ENCODE data around the gene TMEM43. TPM values are rescaled to one million over a fixed set of nuclear protein-coding genes. Genes with fewer than 3 reads are reported as not detected.

Gene TMEM43
- total and polyA plus RNA-seq, 2 of the 8 experiments (the other 6 are each of a cell fraction or from before 2014, with no cell fraction given): 27.0 to 33.7 TPM

DNA sequence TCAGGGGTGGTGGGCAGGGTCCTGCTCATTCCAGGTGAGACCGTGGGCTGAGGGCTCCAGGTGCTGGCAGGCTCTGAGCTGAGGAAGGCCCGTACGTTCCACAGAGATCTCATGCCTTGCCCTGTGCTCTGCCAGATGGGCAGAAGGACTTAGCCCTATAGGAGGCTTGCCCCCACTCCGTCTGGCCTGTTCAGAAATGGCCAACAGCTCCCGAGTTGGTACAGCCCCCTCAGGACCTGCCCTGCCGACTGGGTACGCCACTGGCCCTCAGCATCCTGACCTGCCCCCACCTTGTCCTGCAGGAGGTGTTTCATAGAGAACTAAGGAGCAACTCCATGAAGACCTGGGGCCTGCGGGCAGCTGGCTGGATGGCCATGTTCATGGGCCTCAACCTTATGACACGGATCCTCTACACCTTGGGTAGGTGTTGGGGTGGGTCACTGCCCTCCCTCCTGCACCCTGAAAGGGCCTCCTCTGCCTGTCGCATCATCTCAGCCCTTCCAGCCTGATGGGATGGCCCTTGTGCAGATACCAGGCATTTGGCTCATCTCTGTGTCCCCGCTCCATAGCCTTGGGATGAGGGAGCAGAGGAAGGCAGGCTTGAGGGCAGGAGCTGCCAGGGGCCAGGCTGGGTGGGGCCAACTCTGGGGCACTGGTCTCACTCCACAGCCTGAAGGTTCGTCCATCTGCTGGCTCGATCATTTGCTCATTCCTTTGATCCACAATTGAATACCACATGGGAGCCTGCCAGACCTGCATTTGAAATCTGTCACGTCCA lies 14.2 kb downstream of the TMEM43 start:
- no peaks in the 10 kb centered on the region for H3K27me3 ChIP-seq (replicated peaks in 1 of 4; ENCODE audit: control insufficient read depth in 3 of 4, extremely low read depth in 1 of 4, insufficient read depth in 3 of 4, low read length in 3 of 4)
- H3K4ac ChIP-seq (replicated peaks; ENCODE audit: insufficient read length, low read depth, low read length): no peak overlapping the region
- WGBS, 2 experiments (ENCODE audit: extremely low coverage in 1 of 2, insufficient coverage in 1 of 2, insufficient read length in 1 of 2, insufficient replicate concordance in 2 of 2, low coverage in 1 of 2, low lambda C conversion rate in 2 of 2, missing lambda C conversion rate in 1 of 2): 90% methylated on average over 14 of the region's 14 CpGs; no CpG with 5 or more reads in 1 of the 2 experiments
- TF ChIP-seq, protein P1, sequence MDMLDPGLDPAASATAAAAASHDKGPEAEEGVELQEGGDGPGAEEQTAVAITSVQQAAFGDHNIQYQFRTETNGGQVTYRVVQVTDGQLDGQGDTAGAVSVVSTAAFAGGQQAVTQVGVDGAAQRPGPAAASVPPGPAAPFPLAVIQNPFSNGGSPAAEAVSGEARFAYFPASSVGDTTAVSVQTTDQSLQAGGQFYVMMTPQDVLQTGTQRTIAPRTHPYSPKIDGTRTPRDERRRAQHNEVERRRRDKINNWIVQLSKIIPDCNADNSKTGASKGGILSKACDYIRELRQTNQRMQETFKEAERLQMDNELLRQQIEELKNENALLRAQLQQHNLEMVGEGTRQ (IDR thresholded peaks at IDR 0.05; ENCODE audit: low read length): no peak
- TF ChIP-seq SIX5 (IDR thresholded peaks at IDR 0.05; ENCODE audit: low read depth, low read length): no peak
- TF ChIP-seq CBX8 (IDR thresholded peaks at IDR 0.05; ENCODE audit: borderline replicate concordance, low read depth, low read length): no peak
- TF ChIP-seq TCF12 (IDR thresholded peaks at IDR 0.05; ENCODE audit: low read depth, low read length): no peak
- TF ChIP-seq SIRT6 (IDR thresholded peaks at IDR 0.05; ENCODE audit: low read length): no peak
- no peak for TF ChIP-seq BCL11A (IDR thresholded peaks at IDR 0.05; ENCODE audit: low read depth in 2 of 2, low read length in 2 of 2)
- TF ChIP-seq SIN3A (conservative IDR thresholded peaks at IDR 0.05 in 1 of 2, IDR thresholded peaks at IDR 0.05 in 1 of 2; ENCODE audit: low read depth in 1 of 2, low read length in 2 of 2): no peak
- TF ChIP-seq GABPA (IDR thresholded peaks at IDR 0.05; ENCODE audit: borderline replicate concordance, insufficient read depth, low read length): no peak
- no peak for TF ChIP-seq CTBP2 (IDR thresholded peaks at IDR 0.05; ENCODE audit: borderline replicate concordance, insufficient read depth, insufficient read length, low read length)
- peak overlapping the region; percentile 35; the same call in 1 of the 2 replicates for H2BK5ac ChIP-seq (ENCODE audit: low read depth, low read length)
- no peaks in the 10 kb centered on the region for H3K9me3 ChIP-seq (ENCODE audit: insufficient read depth in 2 of 2, low read depth in 1 of 2, low read length in 1 of 2)
- peaks cover 2 to 13% of the 10 kb centered on the region in 2 experiments for H4K20me1 ChIP-seq (replicated peaks in 1 of 2; ENCODE audit: control insufficient read depth in 1 of 2, insufficient read depth in 2 of 2, low read length in 2 of 2)
- H3K18ac ChIP-seq (ENCODE audit: extremely low read depth, low read length): no peak overlapping the region
- H4K8ac ChIP-seq (ENCODE audit: extremely low read depth, insufficient read depth, low read length): no peak overlapping the region
- H2AFZ ChIP-seq (ENCODE audit: low read length): no peak overlapping the region
- POLR2A ChIA-PET (ENCODE audit: partially characterized antibody): interaction anchor here (1.0 to 6.2 kb wide), 2 partner anchors 14 to 39 kb away, joined by 3 to 32 read pairs; partner anchors contain the start of genes CHCHD4, LSM3, TMEM43 and XPC
- no peaks in the 10 kb centered on the region for H3K23me2 ChIP-seq (ENCODE audit: low read depth, low read length)
- no peak for FAIRE-seq
- H3K9ac ChIP-seq (replicated peaks in 1 of 4; ENCODE audit: extremely low read depth in 1 of 4, low read depth in 3 of 4, low read length in 3 of 4): no peak overlapping the region
- no peak for DNase-seq (ENCODE audit: low read depth in 1 of 2, low spot score in 2 of 2)
- H3K4me3 ChIP-seq (ENCODE audit: extremely low read depth in 1 of 4, insufficient read depth in 2 of 4, low read depth in 3 of 4, low read length in 4 of 4): no peak overlapping the region
- no peak overlapping the region for H2BK12ac ChIP-seq (ENCODE audit: low read depth, low read length)
- CTCF ChIA-PET (ENCODE audit: partially characterized antibody): interaction anchor here (0.9 to 1.4 kb wide), 4 partner anchors 10 to 243 kb away, joined by 3 to 6 read pairs (median 4); no protein-coding TSS in a partner anchor
- H3K4me1 ChIP-seq (replicated peaks in 1 of 4; ENCODE audit: control insufficient read depth in 3 of 4, insufficient read depth in 4 of 4, low read length in 3 of 4): no peaks in the 10 kb centered on the region
- H2BK15ac ChIP-seq (ENCODE audit: low read length): no peak overlapping the region
- no peak overlapping the region for H2AK5ac ChIP-seq (ENCODE audit: low read depth, low read length)
- H4K5ac ChIP-seq (ENCODE audit: insufficient read length, low read depth, low read length): no peak overlapping the region
- no peak overlapping the region for H3K27ac ChIP-seq (ENCODE audit: low read depth, low read length)
- H3K4me2 ChIP-seq (ENCODE audit: insufficient read depth in 1 of 2, low read depth in 2 of 2, low read length in 2 of 2): no peak overlapping the region
- no peak overlapping the region for H2BK120ac ChIP-seq (replicated peaks; ENCODE audit: low read depth, low read length)
- H3K36me3 ChIP-seq (ENCODE audit: control insufficient read depth in 2 of 4, insufficient read depth in 4 of 4, low read length in 3 of 4): peaks cover 0 to 18% (median 14%) of the 10 kb centered on the region in 4 experiments; a peak in 5 of 8 replicates
- H4K91ac ChIP-seq (replicated peaks; ENCODE audit: insufficient read length, low read length): no peak overlapping the region
- H3K56ac ChIP-seq (replicated peaks; ENCODE audit: insufficient read length, low read depth, low read length): no peak overlapping the region
- no peaks in the 10 kb centered on the region for H3K79me2 ChIP-seq (ENCODE audit: control insufficient read depth in 1 of 2, insufficient read depth in 2 of 2, low read length in 2 of 2)
- H3K79me1 ChIP-seq (ENCODE audit: low read depth, low read length): no peaks in the 10 kb centered on the region
- H3K23ac ChIP-seq (ENCODE audit: insufficient read length): no peak overlapping the region
- no peak overlapping the region for H2BK20ac ChIP-seq (ENCODE audit: low read length)
- no peak overlapping the region for H3K14ac ChIP-seq (ENCODE audit: insufficient read length)
